Heart left ventricle (tissue), 16 donors: ENCODE measurements around the gene NAPEPLD. TPM values are rescaled to one million over a fixed set of nuclear protein-coding genes. Genes with fewer than 3 reads are reported as not detected.

Experiments used
- ATAC-seq, 4 donors: fragments of 200-7000 bp; cut with Tn5 transposase; one replicate each; pipeline ENCODE4 v1.9.1; 2020 to 2022; ENCODE audit warnings: moderate library complexity in 4 of 4, mild to moderate bottlenecking in 3 of 4, moderate number of reproducible peaks in 1 of 4
- DNase-seq, 5 donors: peaks; one replicate each; pipeline ENCODE4 v3.0.0-alpha.2; 2020
- H3K27ac ChIP-seq, 12 donors: fragments of 200-600 bp; sonication (generic) in 4 of 12; one replicate each; pipeline versions ENCODE4 v1.5.0 to v1.8.0; 2016 to 2022; ENCODE audit warnings: mild to moderate bottlenecking in 2 of 12
- H3K27me3 ChIP-seq, 9 donors: fragments of 200-600 bp; sonication (generic) in 2 of 9; one replicate each; pipeline versions ENCODE4 v1.5.1 to v1.8.0; 2016 to 2022; ENCODE audit warnings: mild to moderate bottlenecking in 3 of 9
- H3K36me3 ChIP-seq, 9 donors: fragments of 200-600 bp; sonication (generic) in 2 of 9; one replicate each; pipeline versions ENCODE4 v1.5.0 to v1.8.0; 2018 to 2022; ENCODE audit warnings: mild to moderate bottlenecking in 2 of 9
- H3K4me1 ChIP-seq, 12 donors: fragments of 200-600 bp; sonication (generic) in 4 of 12; one replicate each; pipeline versions ENCODE4 v1.5.0 to v1.8.0; 2016 to 2022; ENCODE audit warnings: mild to moderate bottlenecking in 3 of 12
- H3K4me3 ChIP-seq, 12 donors: fragments of 200-600 bp; sonication (generic) in 4 of 12; one replicate each; pipeline versions ENCODE4 v1.5.0 to v1.8.0; 2017 to 2022; ENCODE audit warnings: mild to moderate bottlenecking in 9 of 12, moderate library complexity in 4 of 12
- H3K9me3 ChIP-seq, 12 donors: fragments of 200-600 bp; sonication (generic) in 4 of 12; one replicate each; pipeline versions ENCODE4 v1.5.0 to v1.8.0; 2016 to 2022; ENCODE audit warnings: mild to moderate bottlenecking in 1 of 12
- POLR2A ChIP-seq, 2 donors: fragments of 450-650 bp; IDR thresholded peaks; one replicate each; pipeline ENCODE4 v1.6.1; 2017; ENCODE audit warnings: antibody characterized with exemption in 2 of 2, mild to moderate bottlenecking in 2 of 2, moderate library complexity in 2 of 2
- WGBS, 4 donors: extraction: QIAGEN DNeasy Blood & Tissue Kit in 2 of 4; methylation state at CpG; one replicate each; pipeline versions ENCODE4 v1.1.5 to v1.1.7; 2013 to 2018; 5-methylcytosine and 5-hydroxymethylcytosine counted together
- intact Hi-C, 10 donors: fragments of 100-400 bp; cut with DNase I; formaldehyde crosslinking; loops; one replicate each; pipeline versions ENCODE4 v1.11.1 to v1.14.2; 2022
- polyA plus RNA-seq, 2 donors: library from polyadenylated mRNA; stranded (reverse); fragments of 200-250 nt; gene quantifications; one replicate each; pipeline ENCODE4 v1.2.3, GENCODE V29; 2013
- total RNA-seq, 9 donors: library from RNA; depleted of rRNA in 2 of 9; stranded (reverse); fragments of >200 nt in 2 of 9; fragmentation: NEBNext Ultra II Directional in 3 of 9; extraction: Animal tissue kit (Norgen Biotek cat#: 25700) in 3 of 9; gene quantifications; one replicate each; pipeline versions ENCODE4 v1.1.0 to v1.2.4, GENCODE V29; 2016 to 2023
- TF ChIP-seq, protein P1 (sequence below), 12 donors: fragments of 200-600 bp; sonication (generic) in 4 of 12; IDR thresholded peaks; one replicate each; pipeline versions ENCODE4 v1.5.0 to v1.8.0; 2018 to 2022; ENCODE audit warnings: antibody characterized with exemption in 12 of 12, mild to moderate bottlenecking in 5 of 12
- donor health status: ischemic (EF 13 %, LVEDD 7.1; RV severe dilation, severe dysfunction).
- donor health status: healthy with polysubstance abuse.
- donor health status: DM: no; HTN: yes; CAD: no.
- donor health status: DM: no; HTN: no; CAD: no.
- donor health status: ischemic (EF 25% LVEDD 6.9; RV normal size, moderate dysfunction).
- donor health status: ischemic (EF 25% LVEDD 5.7; RV mildly dilated, moderate dysfunction).
- donor health status: healthy.
- donor health status: DM: yes; HTN: yes; CAD: no.
- donor health status: ischemic (EF 35%, LVEDD 5.7; RV mildly dilated, moderate dysfunction).
- donor health status: nonischemic (EF 11% LVEDD 7.7; RV severe dilation, severe dysfunction).
- donor health status: DM: yes; HTN: yes; CAD: no.
- donor health status: PGD.
- donor health status: ischemic (EF 29% LVEDD 5.4; RV normal size, mild dysfunction).
- donor health status: nonischemic (EF 23%, LVEDD 6.1; RV moderate dilation, normal function).

NAPEPLD gene
- total and polyA plus RNA-seq, 11 donors: 3.3 to 12.8 (median 7.8) TPM

DNA sequence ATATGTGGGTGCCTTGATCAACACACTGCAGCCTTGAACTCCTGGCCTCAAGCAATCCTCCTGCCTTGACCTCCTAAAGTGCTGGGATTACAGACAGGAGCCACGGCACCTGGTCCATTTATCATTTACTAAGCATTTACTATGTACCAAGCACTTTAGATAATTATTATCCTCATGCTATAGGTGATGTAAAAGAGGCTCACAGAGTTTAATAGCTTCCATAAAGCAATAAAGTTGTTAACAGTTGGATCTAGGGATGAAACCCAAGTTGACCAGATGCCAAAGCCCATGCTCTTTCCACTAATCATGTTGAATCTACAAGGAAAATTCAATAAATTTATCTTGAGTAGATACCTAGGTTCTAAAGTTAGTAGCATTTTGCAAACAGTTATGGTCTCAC lies 5.0 kb downstream of the NAPEPLD start:
- Histone ChIP-seq H3K36me3 (no peaks in the 10 kb centered on the region), H3K27ac (no peak overlapping the region), H3K9me3 (no peaks in the 10 kb centered on the region), H3K4me1 (peaks cover 0 to 21% (median 18%) of the 10 kb centered on the region in 12 donors), H3K4me3 (no peak overlapping the region), H3K27me3 (no peaks in the 10 kb centered on the region)
- no peak for DNase-seq
- TF ChIP-seq, protein P1, sequence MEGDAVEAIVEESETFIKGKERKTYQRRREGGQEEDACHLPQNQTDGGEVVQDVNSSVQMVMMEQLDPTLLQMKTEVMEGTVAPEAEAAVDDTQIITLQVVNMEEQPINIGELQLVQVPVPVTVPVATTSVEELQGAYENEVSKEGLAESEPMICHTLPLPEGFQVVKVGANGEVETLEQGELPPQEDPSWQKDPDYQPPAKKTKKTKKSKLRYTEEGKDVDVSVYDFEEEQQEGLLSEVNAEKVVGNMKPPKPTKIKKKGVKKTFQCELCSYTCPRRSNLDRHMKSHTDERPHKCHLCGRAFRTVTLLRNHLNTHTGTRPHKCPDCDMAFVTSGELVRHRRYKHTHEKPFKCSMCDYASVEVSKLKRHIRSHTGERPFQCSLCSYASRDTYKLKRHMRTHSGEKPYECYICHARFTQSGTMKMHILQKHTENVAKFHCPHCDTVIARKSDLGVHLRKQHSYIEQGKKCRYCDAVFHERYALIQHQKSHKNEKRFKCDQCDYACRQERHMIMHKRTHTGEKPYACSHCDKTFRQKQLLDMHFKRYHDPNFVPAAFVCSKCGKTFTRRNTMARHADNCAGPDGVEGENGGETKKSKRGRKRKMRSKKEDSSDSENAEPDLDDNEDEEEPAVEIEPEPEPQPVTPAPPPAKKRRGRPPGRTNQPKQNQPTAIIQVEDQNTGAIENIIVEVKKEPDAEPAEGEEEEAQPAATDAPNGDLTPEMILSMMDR (IDR thresholded peaks at IDR 0.05): no peak
- no peak for TF ChIP-seq POLR2A (IDR thresholded peaks at IDR 0.05)
- 94 to 100% (median 99%) methylated on average over 1 of the region's 1 CpG for WGBS, 4 donors
- intact Hi-C loops: loop anchor here in 3 of 10 donors (10.0 kb wide), 3 partner anchors 59 to 151 kb away; partner anchors contain the start of genes PMPCB (in 2 of the 3), ARMC10 (in 1 of the 3) and FBXL13 (in 1 of the 3)
- no peak for ATAC-seq

DNA sequence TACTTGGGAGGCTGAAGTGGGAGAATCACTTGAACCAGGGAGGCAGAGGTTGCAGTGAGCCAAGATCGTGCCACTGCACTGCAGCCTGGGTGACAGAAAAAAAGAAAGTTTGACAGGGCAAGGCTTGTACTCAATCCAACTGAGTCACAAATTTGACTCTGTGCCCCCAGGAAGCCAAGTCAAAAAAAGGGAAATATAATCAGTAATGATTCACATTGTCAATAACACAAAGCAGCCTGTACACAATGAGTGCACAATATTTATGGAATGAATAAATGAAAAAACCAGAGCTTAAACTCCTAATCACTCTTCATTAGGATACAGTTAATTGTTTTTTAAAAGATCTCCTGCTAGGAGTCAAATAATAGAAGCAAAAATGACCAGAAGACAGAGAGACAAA lies 6.4 kb downstream of the NAPEPLD start:
- DNase-seq (no peak), ATAC-seq (no peak)
- TF ChIP-seq, protein P1 (IDR thresholded peaks at IDR 0.05): no peak
- TF ChIP-seq POLR2A (IDR thresholded peaks at IDR 0.05): no peak
- Histone ChIP-seq H3K9me3 (no peaks in the 10 kb centered on the region), H3K4me3 (no peak overlapping the region), H3K27ac (no peak overlapping the region), H3K27me3 (no peaks in the 10 kb centered on the region), H3K4me1 (peaks cover 0 to 13% (median 9%) of the 10 kb centered on the region in 12 donors), H3K36me3 (no peaks in the 10 kb centered on the region)
- WGBS, 4 donors: 87 to 96% (median 92%) methylated on average over 1 of the region's 1 CpG
- intact Hi-C loops: loop anchor here in 3 of 10 donors (10.0 kb wide), 3 partner anchors 58 to 152 kb away; partner anchors contain the start of genes PMPCB (in 2 of the 3), ARMC10 (in 1 of the 3) and FBXL13 (in 1 of the 3)

DNA sequence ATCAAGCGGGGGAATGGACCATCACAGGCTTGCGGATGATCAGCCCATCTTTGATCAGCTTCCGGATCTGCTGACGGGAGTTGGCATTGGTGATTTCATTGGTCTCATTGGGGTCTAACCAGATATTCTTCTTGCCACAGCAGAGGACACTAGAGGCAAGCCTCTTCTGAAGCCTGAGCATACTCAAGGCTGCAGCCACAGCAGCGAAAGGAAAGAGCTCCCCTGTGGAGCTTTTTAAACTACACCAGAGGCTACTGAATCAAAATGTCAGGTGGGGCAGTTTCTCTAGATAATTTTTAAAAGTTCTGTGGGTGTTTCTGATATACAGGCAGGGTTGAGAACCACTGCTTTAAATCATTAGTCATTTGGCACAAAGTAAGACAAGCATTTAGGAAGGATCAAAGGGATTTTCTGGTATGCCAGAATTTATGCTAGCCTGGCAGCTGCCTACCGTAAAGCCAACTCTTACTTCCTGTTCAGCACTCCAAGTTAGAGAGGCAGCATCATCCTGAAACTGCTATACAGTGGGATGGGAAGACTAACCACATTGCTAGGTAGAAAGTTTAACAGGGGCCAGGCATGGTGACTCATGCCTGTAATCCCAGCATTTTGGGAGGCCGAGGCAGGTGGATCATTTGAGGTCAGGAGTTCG lies 7.0 kb downstream of the NAPEPLD start:
- ATAC-seq: no peak
- TF ChIP-seq, protein P1 (IDR thresholded peaks at IDR 0.05): no peak
- TF ChIP-seq POLR2A (IDR thresholded peaks at IDR 0.05): no peak
- Histone ChIP-seq H3K4me1 (peaks cover 0 to 9% (median 3%) of the 10 kb centered on the region in 12 donors), H3K27me3 (no peaks in the 10 kb centered on the region), H3K27ac (no peak overlapping the region), H3K36me3 (no peaks in the 10 kb centered on the region), H3K4me3 (no peak overlapping the region), H3K9me3 (no peaks in the 10 kb centered on the region)
- intact Hi-C loops: loop anchor here in 3 of 10 donors (10.0 kb wide), 3 partner anchors 57 to 153 kb away; partner anchors contain the start of genes PMPCB (in 2 of the 3), ARMC10 (in 1 of the 3) and FBXL13 (in 1 of the 3)
- 95 to 96% (median 95%) methylated on average over 8 of the region's 8 CpGs for WGBS, 4 donors
- no peak for DNase-seq

DNA sequence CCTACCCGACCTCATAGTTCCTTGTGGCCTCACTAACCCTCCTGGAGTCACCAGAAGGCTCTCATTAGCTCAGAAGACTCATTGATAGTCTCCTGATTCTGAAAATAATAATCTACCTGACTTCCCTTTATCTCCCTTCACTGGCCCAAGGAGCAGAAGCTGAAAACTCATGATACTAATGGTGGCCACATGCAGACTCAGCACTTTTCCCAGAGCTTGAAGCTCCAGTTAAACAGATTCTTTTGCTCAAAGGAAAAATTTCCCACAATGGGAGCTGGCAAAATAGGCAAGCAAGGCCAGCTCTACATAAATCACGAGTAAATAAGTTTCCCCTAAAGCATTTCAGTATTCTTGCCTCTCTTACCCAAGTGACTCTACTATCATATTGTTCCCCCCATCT lies 8.2 kb downstream of the NAPEPLD start:
- DNase-seq (no peak), ATAC-seq (no peak)
- no peaks in the 10 kb centered on the region for H3K9me3 ChIP-seq
- H3K4me3 ChIP-seq: no peak overlapping the region
- TF ChIP-seq, protein P1 (IDR thresholded peaks at IDR 0.05): no peak
- TF ChIP-seq POLR2A (IDR thresholded peaks at IDR 0.05): no peak
- intact Hi-C loops: loop anchor here in 3 of 10 donors (10.0 kb wide), 3 partner anchors 56 to 154 kb away; partner anchors contain the start of genes PMPCB (in 2 of the 3), ARMC10 (in 1 of the 3) and FBXL13 (in 1 of the 3)
- peaks cover 0 to under 1% (median 0%) of the 10 kb centered on the region in 12 donors for H3K4me1 ChIP-seq
- H3K27ac ChIP-seq: no peak overlapping the region
- H3K27me3 ChIP-seq: no peaks in the 10 kb centered on the region
- no peaks in the 10 kb centered on the region for H3K36me3 ChIP-seq
- WGBS, 4 donors: 95 to 97% (median 96%) methylated on average over 2 of the region's 2 CpGs
